PC-9 (cell line): Measurements from ENCODE around the gene PIH1D1. TPM values are rescaled to one million over a fixed set of nuclear protein-coding genes. Genes with fewer than 3 reads are reported as not detected.

Experiments
- BruUV-seq: library from RNA; stranded (reverse); fragments of 400-500 nt; replicated peaks from 2 replicates; lab custom pipeline; 2021; lab: Mats Ljungman, UMichigan
- CTCF ChIA-PET: fragments of 300-600 bp; sonication (Branson Sonifier 250); formaldehyde crosslinking; loops from one replicate; lab custom pipeline; 2022; ENCODE audit warnings: antibody characterized with exemption; lab: Charles Lee
- POLR2A ChIA-PET: fragments of 300-600 bp; sonication (Branson Sonifier 250); formaldehyde crosslinking; loops from one replicate; lab custom pipeline; 2022; ENCODE audit warnings: antibody characterized with exemption; ENCODE audit not compliant: unreplicated experiment; lab: Charles Lee
- DNase-seq, 2 experiments: peaks; one replicate each; pipeline versions ENCODE4 v3.0.0 to v3.0.0-alpha.2; 2015 to 2022; ENCODE audit warnings: mixed read lengths in 1 of 2
- H2AFZ ChIP-seq: fragments of 200-600 bp; sonication (generic); 2 replicates; pipeline ENCODE4 v1.8.1; 2017; ENCODE audit warnings: antibody characterized with exemption
- H3F3A ChIP-seq: fragments of 200-600 bp; sonication (generic); 2 replicates; pipeline ENCODE4 v1.8.1; 2017; ENCODE audit warnings: antibody characterized with exemption, mild to moderate bottlenecking, low read depth; ENCODE audit not compliant: insufficient read depth
- H3K27ac ChIP-seq: fragments of 200-600 bp; sonication (generic); 2 replicates; pipeline ENCODE4 v1.6.1; 2016; ENCODE audit warnings: mixed run types
- H3K27me3 ChIP-seq: fragments of 200-600 bp; sonication (generic); 2 replicates; pipeline ENCODE4 v1.6.1; 2016; ENCODE audit warnings: low read depth, mixed run types; ENCODE audit not compliant: insufficient read depth
- H3K36me3 ChIP-seq: fragments of 200-600 bp; sonication (generic); 2 replicates; pipeline ENCODE4 v1.6.1; 2016; ENCODE audit warnings: low read depth, mixed run types
- H3K4me1 ChIP-seq: fragments of 200-600 bp; sonication (generic); replicated peaks from 2 replicates; pipeline ENCODE4 v1.6.1; 2016; ENCODE audit warnings: mixed run types; ENCODE audit not compliant: insufficient read depth
- H3K4me2 ChIP-seq: fragments of 200-600 bp; sonication (generic); 2 replicates; pipeline ENCODE4 v1.6.1; 2017; ENCODE audit warnings: mixed run types
- H3K4me3 ChIP-seq: fragments of 200-600 bp; sonication (generic); 2 replicates; pipeline ENCODE4 v1.6.1; 2016; ENCODE audit warnings: mixed run types
- H3K79me2 ChIP-seq: fragments of 200-600 bp; sonication (generic); 2 replicates; pipeline ENCODE4 v1.6.1; 2017; ENCODE audit warnings: low read depth, mixed run types
- H3K9me2 ChIP-seq: fragments of 200-600 bp; sonication (generic); 2 replicates; pipeline ENCODE4 v1.8.1; 2017; ENCODE audit warnings: mild to moderate bottlenecking; ENCODE audit not compliant: insufficient read depth
- H3K9me3 ChIP-seq: fragments of 200-600 bp; sonication (generic); 2 replicates; pipeline ENCODE4 v1.8.1; 2016; ENCODE audit warnings: low read depth; ENCODE audit not compliant: insufficient read depth
- H4K20me1 ChIP-seq: fragments of 200-600 bp; sonication (generic); 2 replicates; pipeline ENCODE4 v1.8.1; 2017; ENCODE audit not compliant: insufficient read depth
- CTCF ChIP-seq: fragments of 200-600 bp; sonication (generic); conservative IDR thresholded peaks from 2 replicates; pipeline ENCODE4 v1.6.1; 2017; ENCODE audit warnings: mixed run types, antibody characterized with exemption, mild to moderate bottlenecking, moderate library complexity
- EZH2 ChIP-seq: fragments of 200-600 bp; sonication (generic); IDR thresholded peaks from 2 replicates; pipeline ENCODE4 v1.8.0; 2017; ENCODE audit warnings: antibody characterized with exemption, low read depth
- intact Hi-C: fragments of 100-400 bp; cut with micrococcal nuclease; formaldehyde crosslinking; loops from one replicate; pipeline ENCODE4 v1.10.0; 2022; ENCODE audit not compliant: unreplicated experiment
- total RNA-seq: library from RNA; stranded (reverse); gene quantifications from 2 replicates; pipeline ENCODE4 v1.2.3, GENCODE V29; 2021

PIH1D1 gene
- total RNA-seq, 1 experiment from 2014 or later = 156 TPM

- Histone ChIP-seq H2AFZ (peak within 1 kb of the TSS; percentile 96; the same call in 1 of the 2 replicates), H3K4me2 (peak within 1 kb of the TSS; percentile 89), H3K27ac (no peak within 1 kb of the TSS), H3F3A (peaks cover 38% of the 10 kb centered on the region), H3K79me2 (no peaks in the 10 kb centered on the region), H3K36me3 (no peaks in the 10 kb centered on the region), H3K9me3 (no peaks in the 10 kb centered on the region), H3K27me3 (peaks cover 43% of the 10 kb centered on the region), H3K4me3 (peak within 1 kb of the TSS; percentile 83; the same call in 1 of the 2 replicates), H4K20me1 (no peaks in the 10 kb centered on the region), H3K9me2 (no peaks in the 10 kb centered on the region), H3K4me1 (peaks cover 9% of the 10 kb centered on the region; the same call in 1 of the 2 replicates)
- ChIA-PET POLR2A (interaction anchor here (0.6 kb wide), 1 partner anchor 10 kb away, joined by 6 read pairs; no protein-coding TSS in a partner anchor), CTCF (interaction anchor here (0.6 kb wide), 1 partner anchor 314 kb away, joined by 9 read pairs; no protein-coding TSS in a partner anchor)
- no TSS peak for BruUV-seq
- TF ChIP-seq CTCF (no peak), EZH2 (no peak)
- intact Hi-C loops = loop anchor here (10.0 kb wide), 1 partner anchor 177 kb away; no protein-coding TSS in a partner anchor
- DNase-seq = no peak
These were observed 10.2 kb downstream of the PIH1D1 start, which contains the start of gene SLC17A7 for GRCh38 chr19:49441210-49441959. TSS of gene SLC17A7 (minus strand) at chr19:49441527. CDS start at chr19:49441379, 148 bp downstream.

- Histone ChIP-seq H3K27me3 (peaks cover 43% of the 10 kb centered on the region), H4K20me1 (no peaks in the 10 kb centered on the region), H3K36me3 (no peaks in the 10 kb centered on the region), H3K27ac (no peak overlapping the region), H3K4me3 (no peak overlapping the region), H2AFZ (no peak overlapping the region), H3F3A (peaks cover 30% of the 10 kb centered on the region), H3K9me2 (no peaks in the 10 kb centered on the region), H3K4me2 (no peak overlapping the region), H3K79me2 (no peaks in the 10 kb centered on the region), H3K4me1 (peaks cover 9% of the 10 kb centered on the region; the same call in 1 of the 2 replicates), H3K9me3 (no peaks in the 10 kb centered on the region)
- ChIA-PET POLR2A (no interaction called here), CTCF (no interaction called here)
- intact Hi-C loops = loop anchor here (10.0 kb wide), 1 partner anchor 176 kb away; no protein-coding TSS in a partner anchor
- no TSS peak for BruUV-seq
- no peak for DNase-seq
- TF ChIP-seq EZH2 = no peak
- TF ChIP-seq CTCF = no peak
These were observed 11.0 kb downstream of the PIH1D1 start for GRCh38 chr19:49440439-49441209.

- Histone ChIP-seq H4K20me1 (no peaks in the 10 kb centered on the region), H3K36me3 (no peaks in the 10 kb centered on the region), H3F3A (peaks cover 25% of the 10 kb centered on the region), H3K27me3 (peaks cover 43% of the 10 kb centered on the region), H2AFZ (no peak overlapping the region), H3K4me1 (peaks cover 9% of the 10 kb centered on the region; the same call in 1 of the 2 replicates), H3K79me2 (no peaks in the 10 kb centered on the region), H3K4me3 (no peak overlapping the region), H3K9me2 (no peaks in the 10 kb centered on the region), H3K4me2 (no peak overlapping the region), H3K27ac (no peak overlapping the region), H3K9me3 (no peaks in the 10 kb centered on the region)
- POLR2A ChIA-PET = no interaction called here
- intact Hi-C loops = loop anchor here (10.0 kb wide), 1 partner anchor 175 kb away; no protein-coding TSS in a partner anchor
- no peak for DNase-seq
- TF ChIP-seq EZH2 (no peak), CTCF (no peak)
- CTCF ChIA-PET = no interaction called here
- no TSS peak for BruUV-seq
These were observed 11.8 kb downstream of the PIH1D1 start for GRCh38 chr19:49439836-49440235.
